ENCODE data around the gene MYCBP2.
"Not testable (repeated sequence)": the region's sequence is repeated elsewhere in the genome, so short reads cannot be mapped to it uniquely, and the experiment has no call there.

Gene MYCBP2

DNA sequence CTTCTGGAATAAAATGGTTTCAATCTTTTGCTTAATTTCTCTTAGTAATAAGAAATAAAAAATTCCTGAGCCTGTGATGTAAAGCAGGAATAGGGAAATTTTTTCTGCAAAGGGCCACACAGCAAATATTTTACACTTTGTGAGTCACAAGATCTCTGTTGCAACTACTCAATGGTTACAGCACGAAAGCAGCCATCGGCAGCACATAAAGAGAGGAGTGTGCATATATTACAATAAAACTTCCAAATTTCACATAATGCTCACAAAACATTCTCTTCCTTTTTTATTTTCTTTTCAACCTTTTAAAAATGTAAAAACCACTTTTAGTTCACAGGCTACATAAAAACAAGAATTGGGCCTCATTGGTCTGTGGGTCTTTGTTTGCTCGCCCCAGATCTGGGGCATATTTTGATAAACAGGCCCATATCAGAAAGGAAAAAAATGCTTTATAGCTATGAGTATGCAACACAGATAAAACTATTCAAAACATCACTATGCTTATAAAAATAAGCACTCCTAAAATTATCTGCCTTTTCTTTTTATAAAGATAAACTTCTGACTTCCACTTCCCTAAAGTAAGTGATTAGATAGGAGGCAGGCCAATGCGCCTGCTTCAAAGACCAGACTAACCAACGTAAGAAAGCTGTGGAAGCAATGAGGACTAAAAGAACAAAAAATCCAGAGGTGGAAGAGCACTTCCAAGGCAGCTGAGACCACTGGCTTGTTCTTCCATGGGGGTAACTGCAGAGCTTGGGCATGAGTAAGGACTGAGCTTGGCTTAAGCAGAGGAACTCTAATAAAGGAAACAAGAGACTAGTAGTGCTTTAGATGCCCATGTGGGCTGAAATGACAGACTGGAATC, 26.5 kb downstream of the MYCBP2 start:
- DNase-seq (ENCODE audit: low read depth in 1 of 2, low spot score in 1 of 2), result no peak

GRCh38 chr13:77299587-77299986, 27.3 kb downstream of the MYCBP2 start:
- no peak for DNase-seq (ENCODE audit: low read depth in 1 of 2, low spot score in 1 of 2)

DNA sequence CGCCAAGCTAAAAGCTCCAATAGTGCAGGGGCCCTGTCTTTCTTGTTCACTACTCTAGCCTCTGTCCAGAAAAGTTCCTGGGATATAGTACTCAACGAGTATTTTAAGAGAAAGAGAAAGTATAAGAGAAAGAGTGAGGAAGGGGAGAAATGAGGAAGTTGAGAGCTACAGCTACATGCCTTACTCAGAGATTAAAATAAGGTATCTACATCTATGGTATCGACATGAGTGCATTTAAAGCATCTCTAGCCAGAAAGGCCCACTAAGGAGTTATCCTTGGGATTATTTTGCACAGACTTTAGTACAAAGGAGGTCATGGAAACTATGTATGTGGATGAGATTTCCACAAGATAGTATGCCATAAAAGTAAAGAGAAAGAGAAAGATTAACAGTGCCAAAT, 28.5 kb downstream of the MYCBP2 start:
- no peak for DNase-seq (ENCODE audit: low read depth in 1 of 2, low spot score in 1 of 2)

DNA sequence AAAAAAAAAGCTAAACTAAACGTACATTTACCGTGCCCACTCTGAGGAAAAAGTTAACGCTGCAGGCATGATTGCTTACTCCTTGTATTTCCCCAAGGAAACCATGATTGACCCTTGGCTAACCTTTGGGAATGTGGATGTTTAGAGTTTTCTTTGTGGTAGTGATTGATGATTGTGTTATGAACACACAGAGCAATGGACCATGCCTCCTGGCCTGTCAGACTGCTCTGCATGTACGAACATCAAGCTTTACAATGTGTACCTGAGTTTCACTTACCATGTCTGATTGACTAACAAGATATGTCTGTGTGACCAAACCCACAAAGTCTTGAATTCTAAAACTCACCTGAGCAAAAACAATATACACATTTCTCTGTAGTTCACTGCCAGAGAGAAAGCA, 35.1 kb downstream of the MYCBP2 start:
- no peak for DNase-seq (ENCODE audit: low read depth in 1 of 2, low spot score in 1 of 2)

- DNase-seq (ENCODE audit: low read depth in 1 of 2, low spot score in 1 of 2), result no peak
Measured at GRCh38 chr13:77290342-77290741, 36.6 kb downstream of the MYCBP2 start.

DNA sequence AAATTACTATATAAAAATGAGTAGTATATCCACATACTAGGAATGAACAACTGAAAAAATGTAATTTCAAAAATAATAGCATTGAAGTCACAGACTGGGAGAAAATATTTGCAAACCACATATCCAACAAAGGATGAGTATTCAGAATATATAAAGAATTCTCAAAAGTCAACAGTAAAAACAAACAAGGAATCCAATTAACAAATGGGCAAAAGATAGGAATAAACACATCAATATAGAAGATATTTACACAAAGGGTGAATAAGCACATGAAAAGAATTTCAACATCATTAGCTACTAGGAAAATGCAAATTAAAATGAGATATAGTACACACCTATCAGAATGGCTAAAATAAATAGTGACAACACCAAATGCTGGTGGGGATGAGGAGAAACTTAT, 37.0 kb downstream of the MYCBP2 start:
- DNase-seq (ENCODE audit: low read depth in 1 of 2, low spot score in 1 of 2), result no peak

DNA sequence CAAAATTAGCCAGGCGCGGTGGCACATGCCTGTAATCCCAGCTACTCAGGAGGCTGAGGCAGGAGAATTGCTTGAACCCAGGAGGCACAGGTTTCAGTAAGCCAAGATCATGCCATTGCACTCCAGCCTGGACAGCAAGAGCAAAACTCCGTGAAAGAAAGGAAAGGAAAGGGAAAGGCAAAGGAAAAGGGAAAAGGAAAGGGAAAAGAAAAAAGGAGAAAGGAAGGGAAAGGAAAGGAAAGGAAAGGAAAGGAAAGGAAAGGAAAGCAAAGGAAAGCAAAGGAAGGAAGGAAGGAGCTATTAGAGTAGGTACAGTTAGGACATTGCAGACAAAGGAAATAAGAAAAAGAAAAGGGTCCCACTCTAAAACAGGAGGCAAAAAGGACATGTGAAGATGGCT, 41.3 kb downstream of the MYCBP2 start:
- not testable (repeated sequence) for DNase-seq (ENCODE audit: low read depth in 1 of 2, low spot score in 1 of 2)

DNA sequence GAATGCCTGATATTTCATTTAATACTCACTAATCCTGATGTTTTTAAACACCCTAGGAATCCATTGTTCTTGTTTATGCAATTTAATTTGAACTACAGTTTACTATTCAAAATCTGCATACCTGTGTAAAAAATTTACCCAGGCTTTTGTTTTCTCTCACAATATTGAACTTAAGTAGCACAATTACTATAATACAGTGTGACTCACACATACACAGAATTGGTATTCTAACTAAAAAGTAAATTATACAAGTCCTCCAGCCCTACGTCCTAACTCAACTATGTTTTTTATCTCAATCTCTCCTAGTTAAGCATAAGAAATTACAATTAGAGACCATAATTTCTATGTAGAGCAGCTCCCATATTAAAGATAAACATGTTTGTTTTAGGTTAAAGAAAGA, 41.8 kb downstream of the MYCBP2 start:
- no peak for DNase-seq (ENCODE audit: low read depth in 1 of 2, low spot score in 1 of 2)

DNA sequence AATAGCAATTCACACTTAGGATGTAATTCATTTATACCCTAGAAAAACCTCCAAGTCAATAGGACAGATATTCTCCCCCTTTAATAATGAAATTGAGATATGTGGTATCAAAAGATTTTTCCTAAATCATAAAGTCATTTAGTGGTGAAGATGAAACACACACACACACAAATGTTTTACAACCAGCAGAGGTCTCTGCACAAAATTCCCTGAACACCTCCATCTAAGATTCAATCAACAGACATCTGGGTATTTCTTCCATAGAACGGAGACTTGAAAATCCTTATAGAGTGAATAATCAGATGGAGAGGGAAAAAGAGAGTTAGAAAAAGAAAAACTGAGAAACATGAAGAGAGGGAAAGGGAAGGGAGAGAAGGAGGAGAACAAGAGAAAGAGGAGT, 52.8 kb downstream of the MYCBP2 start:
- no peak for DNase-seq (ENCODE audit: low read depth in 1 of 2, low spot score in 1 of 2)

- no peak for DNase-seq (ENCODE audit: low read depth in 1 of 2, low spot score in 1 of 2)
Measured at GRCh38 chr13:77269141-77269540, 57.8 kb downstream of the MYCBP2 start.

GRCh38 chr13:77267362-77267761, 59.5 kb downstream of the MYCBP2 start:
- DNase-seq (ENCODE audit: low read depth in 1 of 2, low spot score in 1 of 2), result no peak

DNA sequence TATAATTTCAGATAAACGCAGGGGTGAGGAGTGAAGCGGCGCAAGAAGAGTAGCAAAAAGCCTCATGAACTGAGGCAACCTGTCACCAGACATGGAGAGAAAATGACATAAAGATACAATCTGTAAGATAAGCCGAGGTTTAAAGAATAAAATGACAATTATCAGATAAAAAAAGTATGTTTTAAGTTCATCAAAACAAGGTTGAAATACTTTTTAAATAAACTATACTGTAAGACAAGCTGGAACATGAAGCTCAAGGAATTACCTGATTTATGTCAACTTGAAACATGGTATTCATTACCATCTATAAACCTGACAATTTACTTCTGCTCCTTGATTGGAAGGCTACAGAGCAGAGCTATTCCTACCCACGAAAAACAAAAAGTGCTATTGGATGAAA, 61.6 kb downstream of the MYCBP2 start:
- DNase-seq (ENCODE audit: low read depth in 1 of 2, low spot score in 1 of 2), result no peak

DNA sequence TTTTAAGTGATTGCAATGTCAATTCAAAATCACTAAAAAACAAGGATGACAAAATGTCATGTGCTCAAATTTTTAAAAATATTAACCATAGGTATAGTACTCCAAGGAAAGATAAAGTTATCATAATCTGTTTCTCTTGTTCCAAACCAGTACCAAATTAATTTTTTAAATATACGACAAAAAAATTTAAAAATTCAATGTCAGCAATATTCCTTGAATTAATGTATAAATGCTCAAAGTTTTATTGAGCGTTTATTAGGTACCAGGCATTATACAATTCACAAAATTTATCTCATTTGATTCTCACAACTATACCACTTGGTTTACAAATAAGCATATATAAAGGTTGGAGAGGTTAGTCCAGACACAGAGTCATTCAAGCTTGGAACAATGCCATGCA, 64.7 kb downstream of the MYCBP2 start:
- DNase-seq (ENCODE audit: low read depth in 1 of 2, low spot score in 1 of 2), result no peak

GRCh38 chr13:77250975-77251374, 75.9 kb downstream of the MYCBP2 start:
- DNase-seq (ENCODE audit: low read depth in 1 of 2, low spot score in 1 of 2), result no peak

GRCh38 chr13:77245224-77245623, 81.7 kb downstream of the MYCBP2 start:
- DNase-seq (ENCODE audit: low read depth in 1 of 2, low spot score in 1 of 2), result not testable (repeated sequence)

GRCh38 chr13:77239312-77239711, 87.6 kb downstream of the MYCBP2 start:
- no peak for DNase-seq (ENCODE audit: low read depth in 1 of 2, low spot score in 1 of 2)

- DNase-seq (ENCODE audit: low read depth in 1 of 2, low spot score in 1 of 2), result no peak
Measured at GRCh38 chr13:77235456-77236022, 91.4 kb downstream of the MYCBP2 start.

GRCh38 chr13:77233159-77233558, 93.7 kb downstream of the MYCBP2 start:
- no peak for DNase-seq (ENCODE audit: low read depth in 1 of 2, low spot score in 1 of 2)

GRCh38 chr13:77230560-77230959, 96.3 kb downstream of the MYCBP2 start:
- DNase-seq (ENCODE audit: low read depth in 1 of 2, low spot score in 1 of 2), result no peak

DNA sequence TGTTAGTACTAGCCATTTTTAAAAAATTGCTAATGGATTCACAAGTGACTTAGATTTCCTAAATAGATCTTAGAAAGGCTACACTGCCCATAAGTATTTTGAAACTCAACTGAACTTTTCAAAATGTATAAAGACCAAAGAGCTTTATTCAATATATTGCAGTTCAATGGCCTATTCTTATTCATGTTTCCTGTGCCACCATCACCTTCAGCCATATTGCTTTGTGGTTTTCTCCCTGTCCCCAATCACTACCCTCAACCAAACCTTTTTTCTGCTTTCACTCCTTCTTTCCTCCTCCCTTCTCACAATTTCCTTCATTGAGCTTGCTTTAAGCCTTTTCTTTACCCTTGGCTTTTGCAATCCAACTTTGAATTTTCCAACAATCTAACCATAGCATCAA, 100.9 kb downstream of the MYCBP2 start:
- no peak for DNase-seq (ENCODE audit: low read depth in 1 of 2, low spot score in 1 of 2)

DNA sequence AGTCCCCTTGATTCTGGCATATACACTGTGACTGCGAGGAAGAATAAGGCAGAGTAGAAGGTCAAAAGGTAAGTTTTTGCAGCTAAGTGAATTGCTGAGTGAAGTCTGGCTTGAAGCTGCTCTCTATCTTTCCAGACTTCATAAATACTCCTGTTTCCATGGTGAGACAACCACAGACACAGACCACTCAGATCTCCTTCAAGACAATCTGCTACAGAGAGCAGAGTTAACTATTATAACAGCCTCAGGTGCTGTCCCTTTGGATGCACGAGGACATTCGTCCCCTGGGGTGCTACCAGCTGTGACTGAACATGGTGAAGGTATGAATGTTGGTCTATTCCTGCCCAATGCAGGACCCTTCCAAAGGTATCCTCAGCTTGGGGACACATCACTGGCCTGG, 104.0 kb downstream of the MYCBP2 start:
- DNase-seq (ENCODE audit: low read depth in 1 of 2, low spot score in 1 of 2), result no peak

DNA sequence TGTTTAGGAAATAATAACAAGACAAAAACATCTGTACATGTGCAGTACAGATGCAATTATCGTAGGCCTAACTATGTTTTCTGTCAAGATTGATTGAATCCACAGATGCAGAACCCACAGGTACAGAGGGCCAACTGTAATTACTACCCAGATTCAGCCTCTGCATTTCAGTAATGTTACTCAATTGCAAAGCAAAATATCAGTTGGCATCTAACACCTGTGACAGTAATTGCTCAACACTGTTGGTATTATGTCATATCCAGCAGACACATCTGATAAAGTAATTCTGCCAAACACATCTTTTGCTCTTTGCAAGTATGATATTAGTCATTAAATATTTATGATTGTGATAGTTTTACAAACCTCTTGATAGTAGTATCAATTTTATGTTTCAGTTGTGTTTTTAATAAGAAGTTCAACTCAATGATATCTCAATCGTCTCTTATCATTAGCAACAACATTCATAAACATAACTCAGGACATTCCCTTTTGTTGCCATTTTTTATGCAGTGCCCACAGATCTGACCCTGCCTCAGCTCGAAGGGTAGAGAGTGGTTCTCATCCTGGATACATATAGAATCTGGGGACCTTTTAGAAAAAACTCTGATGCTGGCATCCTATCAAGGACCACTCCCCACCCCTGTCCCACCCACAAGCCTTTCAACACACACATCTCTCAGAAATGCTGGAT, 104.7 kb downstream of the MYCBP2 start:
- no peak for DNase-seq (ENCODE audit: low read depth in 1 of 2, low spot score in 1 of 2)
